DND-41 (cell line): ENCODE results near the gene MYH3.

Source experiments
- ATAC-seq: fragments of 200-7000 bp; cut with Tn5 transposase; 3 replicates; pipeline ENCODE4 v1.9.1; 2021; ENCODE audit warnings: low read depth; ENCODE audit not compliant: insufficient read depth
- DNase-seq: peaks from one replicate; pipeline ENCODE4 v3.0.0-alpha.2; 2020
- H2AFZ ChIP-seq: 2 replicates; pipeline ENCODE4 v1.6.0; 2012; ENCODE audit warnings: low read depth, low read length
- H3K27ac ChIP-seq: 2 replicates; pipeline ENCODE4 v1.5.1; 2012; ENCODE audit warnings: low read length, inconsistent platforms
- H3K27me3 ChIP-seq: fragments of 200-600 bp; sonication (generic); 2 replicates; pipeline ENCODE4 v1.6.0; 2012; ENCODE audit warnings: low read length, mild to moderate bottlenecking, inconsistent platforms; ENCODE audit not compliant: insufficient read depth, poor library complexity
- H3K36me3 ChIP-seq: 2 replicates; pipeline ENCODE4 v1.5.1; 2012; ENCODE audit warnings: low read length, inconsistent platforms; ENCODE audit not compliant: insufficient read depth
- H3K4me1 ChIP-seq: 2 replicates; pipeline ENCODE4 v1.5.1; 2012; ENCODE audit warnings: mild to moderate bottlenecking, low read length; ENCODE audit not compliant: insufficient read depth
- H3K4me2 ChIP-seq: 2 replicates; pipeline ENCODE4 v1.6.0; 2012; ENCODE audit warnings: mild to moderate bottlenecking, moderate library complexity, low read length, inconsistent platforms; ENCODE audit not compliant: insufficient read depth
- H3K4me3 ChIP-seq, 2 experiments: fragments of 200-600 bp in 1 of 2; shearing (Covaris generic) in 1 of 2; 2 replicates each; pipeline ENCODE4 v1.5.1; 2012 to 2016; ENCODE audit warnings: inconsistent platforms in 2 of 2, low read length in 2 of 2, mild to moderate bottlenecking in 2 of 2, low read depth in 1 of 2, moderate library complexity in 1 of 2
- H3K79me2 ChIP-seq: 2 replicates; pipeline ENCODE4 v1.6.0; 2012; ENCODE audit warnings: low read length, inconsistent platforms; ENCODE audit not compliant: insufficient read depth
- H3K9ac ChIP-seq: 2 replicates; pipeline ENCODE4 v1.6.0; 2012; ENCODE audit warnings: low read depth, mild to moderate bottlenecking, inconsistent platforms, low read length, moderate library complexity
- H3K9me3 ChIP-seq: 2 replicates; pipeline ENCODE4 v1.5.1; 2012; ENCODE audit warnings: low read length, moderate library complexity, mild to moderate bottlenecking, inconsistent platforms; ENCODE audit not compliant: insufficient read depth, severe bottlenecking
- H4K20me1 ChIP-seq: 2 replicates; pipeline ENCODE4 v1.6.0; 2012; ENCODE audit warnings: low read length; ENCODE audit not compliant: insufficient read depth
- EZH2 ChIP-seq: IDR thresholded peaks from 3 replicates; pipeline ENCODE4 v1.6.1; 2012; ENCODE audit warnings: borderline replicate concordance, low read depth, mild to moderate bottlenecking, moderate library complexity, low read length, inconsistent platforms; ENCODE audit not compliant: severe bottlenecking
- TF ChIP-seq, protein P1 (sequence below): IDR thresholded peaks from 2 replicates; pipeline ENCODE4 v1.5.1; 2012; ENCODE audit warnings: borderline replicate concordance, low read length, moderate library complexity, mild to moderate bottlenecking; ENCODE audit not compliant: poor library complexity, severe bottlenecking; ENCODE audit errors: extremely low read depth

The MYH3 gene

DNA sequence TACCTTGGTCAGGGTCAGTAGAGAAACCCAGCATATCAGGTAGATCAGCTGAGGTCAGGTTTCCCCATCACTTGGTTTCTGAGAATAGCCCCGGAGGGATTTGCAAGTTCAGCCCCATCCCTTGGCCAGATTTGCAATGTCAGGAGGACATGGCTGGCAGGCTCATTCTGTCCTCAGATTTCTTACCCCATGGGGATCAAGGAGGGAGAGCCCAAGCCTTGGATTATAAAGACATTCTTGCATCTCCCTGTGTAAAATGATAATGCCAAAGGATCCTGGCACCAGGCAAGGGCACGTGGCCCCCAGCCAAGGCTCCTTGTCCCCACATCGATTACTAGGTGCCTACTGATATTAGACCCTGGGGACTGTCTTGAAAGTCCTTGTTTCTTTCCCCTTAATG, 53.2 kb downstream of the MYH3 start:
- no peak for TF ChIP-seq EZH2
- TF ChIP-seq, protein P1, sequence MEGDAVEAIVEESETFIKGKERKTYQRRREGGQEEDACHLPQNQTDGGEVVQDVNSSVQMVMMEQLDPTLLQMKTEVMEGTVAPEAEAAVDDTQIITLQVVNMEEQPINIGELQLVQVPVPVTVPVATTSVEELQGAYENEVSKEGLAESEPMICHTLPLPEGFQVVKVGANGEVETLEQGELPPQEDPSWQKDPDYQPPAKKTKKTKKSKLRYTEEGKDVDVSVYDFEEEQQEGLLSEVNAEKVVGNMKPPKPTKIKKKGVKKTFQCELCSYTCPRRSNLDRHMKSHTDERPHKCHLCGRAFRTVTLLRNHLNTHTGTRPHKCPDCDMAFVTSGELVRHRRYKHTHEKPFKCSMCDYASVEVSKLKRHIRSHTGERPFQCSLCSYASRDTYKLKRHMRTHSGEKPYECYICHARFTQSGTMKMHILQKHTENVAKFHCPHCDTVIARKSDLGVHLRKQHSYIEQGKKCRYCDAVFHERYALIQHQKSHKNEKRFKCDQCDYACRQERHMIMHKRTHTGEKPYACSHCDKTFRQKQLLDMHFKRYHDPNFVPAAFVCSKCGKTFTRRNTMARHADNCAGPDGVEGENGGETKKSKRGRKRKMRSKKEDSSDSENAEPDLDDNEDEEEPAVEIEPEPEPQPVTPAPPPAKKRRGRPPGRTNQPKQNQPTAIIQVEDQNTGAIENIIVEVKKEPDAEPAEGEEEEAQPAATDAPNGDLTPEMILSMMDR: no peak
- no peak for DNase-seq
- no peak overlapping the region for H2AFZ ChIP-seq

DNA sequence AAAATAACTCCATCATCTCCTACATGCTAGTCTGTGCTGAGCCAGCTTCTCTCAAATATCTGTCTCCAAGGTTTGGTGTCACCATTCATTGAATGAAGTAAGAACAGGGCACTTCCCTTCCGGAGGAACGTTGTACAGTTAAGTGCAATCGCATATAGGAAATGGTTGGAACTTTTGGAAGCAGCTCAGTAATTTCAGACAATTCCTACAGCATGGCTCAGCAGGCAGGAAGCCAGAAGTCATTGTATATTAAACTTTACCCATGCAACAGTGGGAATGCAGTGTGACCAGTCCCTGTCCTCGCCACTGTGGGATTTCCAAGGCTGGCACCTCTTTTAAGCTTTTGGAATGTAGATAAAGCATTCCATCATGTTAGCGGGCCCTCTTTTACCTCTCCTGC, 56.5 kb downstream of the MYH3 start:
- Histone ChIP-seq H3K27ac (no peak overlapping the region), H4K20me1 (no peaks in the 10 kb centered on the region), H3K9ac (no peak overlapping the region), H3K36me3 (no peaks in the 10 kb centered on the region), H3K4me3 (no peak overlapping the region), H3K4me1 (no peaks in the 10 kb centered on the region), H2AFZ (no peak overlapping the region), H3K9me3 (no peaks in the 10 kb centered on the region), H3K27me3 (peaks cover 12% of the 10 kb centered on the region), H3K4me2 (no peak overlapping the region), H3K79me2 (no peaks in the 10 kb centered on the region)
- ATAC-seq (no peak), DNase-seq (no peak)
- TF ChIP-seq, protein P1: no peak
- TF ChIP-seq EZH2: no peak

More for the DNA sequence above, 53.2 kb downstream of the MYH3 start:
- Histone ChIP-seq H3K9ac (no peak overlapping the region), H3K27ac (no peak overlapping the region), H3K4me3 (no peak overlapping the region), H3K9me3 (no peaks in the 10 kb centered on the region), H3K4me2 (no peak overlapping the region), H3K4me1 (no peaks in the 10 kb centered on the region), H3K36me3 (no peaks in the 10 kb centered on the region), H3K79me2 (no peaks in the 10 kb centered on the region), H4K20me1 (no peaks in the 10 kb centered on the region), H3K27me3 (peaks cover 12% of the 10 kb centered on the region)
- no peak for ATAC-seq

DNA sequence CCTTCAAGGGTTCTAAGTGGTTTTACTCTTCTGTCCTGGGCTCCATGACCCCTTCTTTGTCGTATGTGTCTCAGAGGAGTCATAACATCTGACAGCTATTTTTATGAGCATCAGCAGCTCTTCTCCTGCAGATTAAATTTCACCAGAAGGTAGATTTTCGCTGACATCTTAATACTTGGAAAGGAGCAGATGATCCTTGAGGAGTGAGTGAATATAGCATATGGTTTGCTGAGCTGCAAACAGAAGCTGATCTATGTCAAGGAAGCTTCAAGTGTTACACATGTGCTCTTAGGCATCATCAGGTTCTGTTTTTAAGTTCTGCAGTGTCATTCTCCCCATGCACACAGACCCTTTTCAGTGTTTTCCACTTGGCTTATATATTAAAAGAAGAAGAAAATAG, 58.5 kb downstream of the MYH3 start:
- no peaks in the 10 kb centered on the region for H3K36me3 ChIP-seq
- no peak for TF ChIP-seq EZH2
- TF ChIP-seq, protein P1: no peak
- no peak for DNase-seq

More for the DNA sequence above, 58.5 kb downstream of the MYH3 start:
- ATAC-seq: no peak
- H3K4me3 ChIP-seq: no peak overlapping the region
- no peaks in the 10 kb centered on the region for H4K20me1 ChIP-seq
- H3K4me1 ChIP-seq: no peaks in the 10 kb centered on the region
- no peaks in the 10 kb centered on the region for H3K79me2 ChIP-seq
- H3K9ac ChIP-seq: no peak overlapping the region
- no peak overlapping the region for H2AFZ ChIP-seq
- H3K27ac ChIP-seq: no peak overlapping the region
- H3K27me3 ChIP-seq: peaks cover 9% of the 10 kb centered on the region
- no peak overlapping the region for H3K4me2 ChIP-seq
- no peaks in the 10 kb centered on the region for H3K9me3 ChIP-seq
